Subcutaneous preadipocyte (primary cell): Measurements from ENCODE around the gene EMC7. TPM values are rescaled to one million over a fixed set of nuclear protein-coding genes. Genes with fewer than 3 reads are reported as not detected.

Experiments
- total RNA-seq: library from RNA; depleted of rRNA; stranded (reverse); fragments of >200 nt; gene quantifications from 2 replicates; pipeline ENCODE4 v1.2.3, GENCODE V29; 2012

The EMC7 gene
- total RNA-seq: 30.9 and 32.7 TPM in 2 replicates

GRCh38 chr15:34101366-34102174 is at the start of gene EMC7, which contains the start of gene PGBD4:
Gene EMC7, minus strand, starts transcription at chr15:34101862. Its CDS starts 23 bp downstream, at chr15:34101839.
Gene PGBD4, plus strand, starts transcription at chr15:34102083. Its CDS starts 449 bp downstream, at chr15:34102532.

GRCh38 chr15:34038871-34039789 is 62.5 kb downstream of the EMC7 start, which contains the start of gene AVEN:
Gene AVEN, minus strand, starts transcription at chr15:34039204. Its CDS starts 158 bp downstream, at chr15:34039046.

Other genes starting within 250 kb of the EMC7 start
- gene CHRM5, start 133.4 kb downstream of the EMC7 start, total RNA-seq: under 0.01 TPM in 1 of 2 replicates, not detected in the other
- gene AVEN, start 62.7 kb downstream of the EMC7 start, total RNA-seq: 16.8 and 17.6 TPM in 2 replicates
- 1.8 and 2.2 TPM in 2 replicates for gene PGBD4, start 221 bp upstream of the EMC7 start, total RNA-seq
- 30.1 and 52.4 TPM in 2 replicates for gene KATNBL1, start 108.2 kb upstream of the EMC7 start, total RNA-seq
- 109 and 122 TPM in 2 replicates for gene EMC4, start 123.2 kb upstream of the EMC7 start, total RNA-seq
- 16.5 and 16.8 TPM in 2 replicates for gene SLC12A6, start 235.9 kb upstream of the EMC7 start, total RNA-seq
- gene NOP10, start 241.3 kb upstream of the EMC7 start, total RNA-seq: 227 and 228 TPM in 2 replicates
- not detected in 2 replicates for gene NUTM1, start 241.5 kb upstream of the EMC7 start, total RNA-seq